NCI-H2196 treated with DMSO at 0.1 percent for 48 hours (cell line): ENCODE data around the gene BAIAP2L1.

Experiments used
- DNase-seq: peaks from one replicate; lab custom pipeline; 2025; ENCODE audit not compliant: unreplicated experiment; lab: John Stamatoyannopoulos, UW

The BAIAP2L1 gene

DNA sequence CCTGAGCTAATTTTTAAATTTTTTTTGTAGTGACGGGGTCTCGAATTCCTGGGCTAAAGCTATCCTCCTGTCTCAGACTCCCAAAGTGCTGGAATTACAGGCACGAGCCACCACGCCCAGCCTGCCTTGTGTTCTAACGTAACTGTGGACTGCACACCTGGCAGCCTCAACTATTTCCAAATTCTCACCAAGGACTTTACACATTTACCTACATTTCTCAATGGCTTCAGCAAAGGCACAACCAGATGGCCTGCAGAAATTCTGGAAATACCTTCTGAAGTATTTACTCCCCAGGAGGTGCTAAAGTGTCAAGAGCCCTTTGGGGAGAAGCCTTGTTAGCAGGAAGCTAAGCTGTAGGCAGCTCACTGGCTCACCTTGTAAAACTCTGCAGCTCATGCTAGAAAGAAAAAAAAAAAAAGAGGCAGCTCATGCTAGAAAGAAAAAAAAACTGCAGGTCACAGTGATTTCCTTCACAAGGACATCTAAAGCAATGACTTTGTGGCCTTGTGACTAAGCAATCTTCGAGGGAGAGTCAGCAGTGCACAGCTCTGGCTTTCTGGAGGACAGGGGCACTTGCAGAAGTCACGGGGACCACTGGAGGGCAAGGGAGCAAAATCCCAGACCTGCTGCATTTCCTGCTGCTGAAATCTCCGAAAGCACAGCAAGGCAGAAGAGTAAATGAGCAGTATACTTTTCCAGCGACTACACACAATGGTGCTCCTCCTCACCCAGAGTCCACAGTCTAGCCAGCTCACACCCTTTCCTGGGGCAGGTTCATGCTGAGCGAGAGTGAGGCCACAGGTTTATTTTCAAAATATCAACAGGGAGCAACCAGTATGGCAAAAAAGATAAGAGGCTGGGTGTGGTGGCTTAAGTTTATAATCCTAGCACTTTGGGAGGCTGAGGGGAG is 40.4 kb downstream of the BAIAP2L1 start:
- no peak for DNase-seq

- DNase-seq: no peak
Measured at GRCh38 chr7:98359395-98359794, 41.5 kb downstream of the BAIAP2L1 start.

- DNase-seq: no peak
Measured at GRCh38 chr7:98358706-98359105, 42.2 kb downstream of the BAIAP2L1 start.

- DNase-seq: no peak
Measured at GRCh38 chr7:98357751-98358161, 43.1 kb downstream of the BAIAP2L1 start.

DNA sequence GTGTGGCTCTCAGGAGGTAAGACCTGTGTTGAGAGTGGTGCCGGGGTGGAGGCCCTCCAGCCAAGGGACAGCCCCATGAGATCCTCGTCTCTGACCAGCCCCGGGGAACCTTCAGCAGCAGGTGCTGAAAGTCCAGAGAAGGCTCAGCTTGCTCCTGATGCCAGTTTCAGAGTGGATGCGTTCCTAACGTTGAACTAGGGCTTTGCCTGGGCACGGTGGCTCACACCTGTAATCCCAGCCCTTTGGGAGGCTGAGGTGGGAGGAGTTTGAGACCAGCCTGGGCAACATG is 45.7 kb downstream of the BAIAP2L1 start:
- DNase-seq: no peak

GRCh38 chr7:98354511-98355249 is 46.2 kb downstream of the BAIAP2L1 start:
- peak; percentile 32 for DNase-seq

DNA sequence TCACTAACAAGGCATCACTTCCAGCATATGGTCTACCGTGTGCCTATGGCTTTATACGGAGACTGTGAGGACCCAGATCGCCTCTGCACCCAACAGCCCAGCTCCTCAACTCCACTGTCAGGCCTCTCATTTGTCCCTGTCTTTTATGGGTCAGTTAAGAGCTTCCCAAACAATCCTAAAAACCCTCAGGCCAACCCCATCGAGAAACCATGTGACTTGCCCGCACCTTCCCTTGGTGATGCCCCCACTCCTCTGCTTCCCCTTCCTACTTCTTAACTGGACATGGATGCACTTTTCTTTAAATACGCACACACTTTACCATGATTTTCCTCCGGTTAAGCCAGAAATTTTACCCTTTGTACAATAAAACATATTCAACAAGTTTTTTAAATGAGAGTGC is 46.8 kb downstream of the BAIAP2L1 start:
- DNase-seq: no peak

DNA sequence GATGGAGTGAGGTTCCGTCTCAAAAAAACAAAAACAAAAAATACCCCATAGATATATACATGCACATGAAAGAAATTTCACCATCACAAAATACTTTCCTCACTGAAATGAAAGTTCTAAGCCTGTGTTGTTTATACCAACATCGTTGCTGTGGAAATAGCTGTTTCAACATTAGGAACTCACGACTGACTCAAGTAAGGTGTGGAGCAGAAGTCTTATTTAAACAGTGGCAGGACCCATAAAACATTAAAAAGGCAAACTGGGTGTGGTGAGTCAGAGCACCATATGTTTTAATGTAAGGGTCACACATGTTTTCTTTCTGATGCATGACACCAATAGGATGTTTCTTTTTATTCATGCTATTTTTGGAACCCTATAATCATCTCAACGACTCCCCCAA is 48.3 kb downstream of the BAIAP2L1 start:
- no peak for DNase-seq

- no peak for DNase-seq
Measured at GRCh38 chr7:98351136-98351535, 49.8 kb downstream of the BAIAP2L1 start.

- DNase-seq: no peak
Measured at GRCh38 chr7:98348726-98349474, 52.0 kb downstream of the BAIAP2L1 start.

DNA sequence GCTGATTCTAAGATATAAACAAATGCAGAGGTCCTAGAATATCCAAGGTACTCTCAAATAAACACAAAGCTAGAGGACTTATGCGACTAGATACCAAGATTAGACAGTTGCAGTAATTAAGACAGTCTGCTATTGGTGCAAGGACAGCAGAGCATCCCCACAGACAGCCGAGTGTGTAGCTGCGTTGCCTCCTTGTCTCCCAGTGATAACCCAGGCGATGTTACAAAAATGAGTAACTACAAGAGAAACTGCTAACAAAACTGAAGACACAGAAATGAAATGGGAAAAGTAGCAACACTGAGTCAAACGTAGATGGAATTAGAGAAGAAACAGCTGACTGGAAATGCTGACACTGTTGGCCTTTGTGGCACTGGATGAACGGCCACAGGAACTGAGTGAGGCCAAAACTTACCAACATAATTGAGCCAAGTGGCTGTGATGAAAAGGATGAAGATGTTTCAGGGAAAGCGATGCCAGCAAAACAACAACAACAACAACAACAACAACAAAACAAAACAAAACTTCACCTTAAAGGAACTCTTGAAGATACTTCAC is 54.3 kb downstream of the BAIAP2L1 start:
- DNase-seq: no peak

GRCh38 chr7:98341106-98341505 is 59.8 kb downstream of the BAIAP2L1 start:
- no peak for DNase-seq

GRCh38 chr7:98339043-98339442 is 61.8 kb downstream of the BAIAP2L1 start:
- no peak for DNase-seq

DNA sequence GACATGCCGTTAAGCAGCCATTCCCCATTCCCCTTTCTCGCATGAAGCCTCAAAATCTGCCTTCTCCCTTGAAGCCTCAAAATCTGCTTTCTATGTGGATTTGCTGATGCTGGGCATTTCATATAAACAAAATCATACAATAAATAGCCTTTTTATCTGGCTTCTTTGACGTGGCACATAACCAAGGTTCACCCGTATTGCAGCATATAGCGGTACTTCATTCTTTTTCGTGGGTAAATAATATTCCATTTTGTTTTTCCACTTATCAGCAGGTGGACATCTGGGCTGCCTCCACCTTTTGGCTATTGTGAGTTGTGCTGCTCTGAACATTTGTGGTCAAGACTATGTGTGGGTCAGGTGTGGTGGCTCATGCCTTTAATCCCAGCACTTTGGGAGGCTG is 62.4 kb downstream of the BAIAP2L1 start:
- no peak for DNase-seq

DNA sequence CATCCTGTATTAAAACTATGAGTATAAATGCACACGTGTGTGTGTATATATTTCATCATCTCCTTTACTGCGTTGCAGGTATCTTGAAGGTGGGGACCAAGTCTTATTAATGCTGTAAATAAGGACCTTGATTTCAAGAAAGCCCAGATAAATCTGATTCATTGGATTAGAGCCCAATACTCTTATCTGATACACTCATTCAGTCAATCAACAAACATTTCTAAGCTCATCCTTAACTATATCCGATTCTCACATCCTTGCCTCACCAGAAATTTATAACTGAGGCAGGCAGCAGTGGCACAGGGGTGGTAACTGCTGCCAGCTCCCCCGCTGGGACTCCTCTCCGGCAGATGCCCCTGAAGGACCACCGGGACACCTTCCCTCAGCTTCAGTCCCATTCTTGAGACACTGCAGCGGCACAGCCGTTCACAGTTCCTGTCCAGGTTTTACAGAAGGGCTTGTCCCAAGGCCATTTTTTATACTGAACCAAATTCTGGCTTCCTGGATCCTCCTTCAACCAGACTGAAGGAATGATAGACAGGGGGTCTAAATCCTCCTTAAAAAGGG is 65.4 kb downstream of the BAIAP2L1 start:
- DNase-seq: no peak

- no peak for DNase-seq
Measured at GRCh38 chr7:98334081-98334480, 66.8 kb downstream of the BAIAP2L1 start.

GRCh38 chr7:98330926-98331529 is 69.9 kb downstream of the BAIAP2L1 start:
- DNase-seq: no peak

- no peak for DNase-seq
Measured at GRCh38 chr7:98329791-98330373, 71.0 kb downstream of the BAIAP2L1 start.

- no peak for DNase-seq
Measured at GRCh38 chr7:98329100-98329790, 71.6 kb downstream of the BAIAP2L1 start.

DNA sequence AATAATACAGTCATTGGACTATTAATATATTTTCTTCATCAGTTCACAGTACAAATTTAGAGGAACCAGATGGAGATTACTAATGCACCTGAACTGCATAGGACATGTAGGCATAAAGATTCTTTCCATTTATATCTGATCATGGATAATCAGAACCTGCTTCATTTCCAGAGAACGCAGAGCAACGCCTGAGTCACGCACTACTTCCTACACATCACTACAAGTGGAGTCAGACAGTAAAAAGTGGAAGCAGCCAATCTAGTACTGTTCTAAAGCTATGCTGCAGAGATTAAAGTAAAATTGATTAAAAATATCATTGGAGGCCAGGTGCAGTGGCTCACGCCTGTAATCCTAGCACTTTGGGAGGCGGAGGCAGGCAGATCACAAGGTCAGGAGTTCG is 76.1 kb downstream of the BAIAP2L1 start:
- DNase-seq: no peak
